ENCODE results near the gene GSN. TPM values are rescaled to one million over a fixed set of nuclear protein-coding genes. Genes with fewer than 3 reads are reported as not detected.

The GSN gene
- total and polyA plus RNA-seq, 2 of the 13 experiments (the other 11 are each of a cell fraction or from before 2014, with no cell fraction given): 294 to 307 TPM

- TF ChIP-seq, protein P1, sequence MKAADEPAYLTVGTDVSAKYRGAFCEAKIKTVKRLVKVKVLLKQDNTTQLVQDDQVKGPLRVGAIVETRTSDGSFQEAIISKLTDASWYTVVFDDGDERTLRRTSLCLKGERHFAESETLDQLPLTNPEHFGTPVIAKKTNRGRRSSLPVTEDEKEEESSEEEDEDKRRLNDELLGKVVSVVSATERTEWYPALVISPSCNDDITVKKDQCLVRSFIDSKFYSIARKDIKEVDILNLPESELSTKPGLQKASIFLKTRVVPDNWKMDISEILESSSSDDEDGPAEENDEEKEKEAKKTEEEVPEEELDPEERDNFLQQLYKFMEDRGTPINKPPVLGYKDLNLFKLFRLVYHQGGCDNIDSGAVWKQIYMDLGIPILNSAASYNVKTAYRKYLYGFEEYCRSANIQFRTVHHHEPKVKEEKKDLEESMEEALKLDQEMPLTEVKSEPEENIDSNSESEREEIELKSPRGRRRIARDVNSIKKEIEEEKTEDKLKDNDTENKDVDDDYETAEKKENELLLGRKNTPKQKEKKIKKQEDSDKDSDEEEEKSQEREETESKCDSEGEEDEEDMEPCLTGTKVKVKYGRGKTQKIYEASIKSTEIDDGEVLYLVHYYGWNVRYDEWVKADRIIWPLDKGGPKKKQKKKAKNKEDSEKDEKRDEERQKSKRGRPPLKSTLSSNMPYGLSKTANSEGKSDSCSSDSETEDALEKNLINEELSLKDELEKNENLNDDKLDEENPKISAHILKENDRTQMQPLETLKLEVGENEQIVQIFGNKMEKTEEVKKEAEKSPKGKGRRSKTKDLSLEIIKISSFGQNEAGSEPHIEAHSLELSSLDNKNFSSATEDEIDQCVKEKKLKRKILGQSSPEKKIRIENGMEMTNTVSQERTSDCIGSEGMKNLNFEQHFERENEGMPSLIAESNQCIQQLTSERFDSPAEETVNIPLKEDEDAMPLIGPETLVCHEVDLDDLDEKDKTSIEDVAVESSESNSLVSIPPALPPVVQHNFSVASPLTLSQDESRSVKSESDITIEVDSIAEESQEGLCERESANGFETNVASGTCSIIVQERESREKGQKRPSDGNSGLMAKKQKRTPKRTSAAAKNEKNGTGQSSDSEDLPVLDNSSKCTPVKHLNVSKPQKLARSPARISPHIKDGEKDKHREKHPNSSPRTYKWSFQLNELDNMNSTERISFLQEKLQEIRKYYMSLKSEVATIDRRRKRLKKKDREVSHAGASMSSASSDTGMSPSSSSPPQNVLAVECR (CRISPR knock-in tag; IDR thresholded peaks at IDR 0.05; ENCODE audit: borderline replicate concordance): peak; percentile 65; the same call in 1 of the 2 replicates
- TF ChIP-seq, protein P2, sequence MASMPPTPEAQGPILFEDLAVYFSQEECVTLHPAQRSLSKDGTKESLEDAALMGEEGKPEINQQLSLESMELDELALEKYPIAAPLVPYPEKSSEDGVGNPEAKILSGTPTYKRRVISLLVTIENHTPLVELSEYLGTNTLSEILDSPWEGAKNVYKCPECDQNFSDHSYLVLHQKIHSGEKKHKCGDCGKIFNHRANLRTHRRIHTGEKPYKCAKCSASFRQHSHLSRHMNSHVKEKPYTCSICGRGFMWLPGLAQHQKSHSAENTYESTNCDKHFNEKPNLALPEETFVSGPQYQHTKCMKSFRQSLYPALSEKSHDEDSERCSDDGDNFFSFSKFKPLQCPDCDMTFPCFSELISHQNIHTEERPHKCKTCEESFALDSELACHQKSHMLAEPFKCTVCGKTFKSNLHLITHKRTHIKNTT (CRISPR knock-in tag; IDR thresholded peaks at IDR 0.05): no peak
- TF ChIP-seq SAP130 (CRISPR knock-in tag; IDR thresholded peaks at IDR 0.05; ENCODE audit: low read depth) (peak; percentile 67), ZBTB20 (CRISPR knock-in tag; IDR thresholded peaks at IDR 0.05; ENCODE audit: borderline replicate concordance, low read depth) (peak; percentile 48; the same call in 1 of the 2 replicates), ZMYM2 (CRISPR knock-in tag; IDR thresholded peaks at IDR 0.05) (0 out of 2 replicates have a peak, but pooled peaks have one; percentile 37), ZNF281 (CRISPR knock-in tag; IDR thresholded peaks at IDR 0.05; ENCODE audit: borderline replicate concordance) (peak; percentile 86), ZBTB7A (CRISPR knock-in tag; IDR thresholded peaks at IDR 0.05) (peak; percentile 98), E2F2 (CRISPR knock-in tag; IDR thresholded peaks at IDR 0.05; ENCODE audit: borderline replicate concordance) (0 out of 2 replicates have a peak, but pooled peaks have one; percentile 29), ZNF614 (CRISPR knock-in tag; IDR thresholded peaks at IDR 0.05; ENCODE audit: borderline replicate concordance) (no peak), AKAP8 (CRISPR knock-in tag; IDR thresholded peaks at IDR 0.05) (no peak), KLF13 (CRISPR knock-in tag; IDR thresholded peaks at IDR 0.05) (no peak), HNRNPH1 (optimal IDR thresholded peaks at IDR 0.05; ENCODE audit: low read depth, low read length) (no peak), HOXA3 (CRISPR knock-in tag; IDR thresholded peaks at IDR 0.05) (peak; percentile 86), ATF5 (CRISPR knock-in tag; IDR thresholded peaks at IDR 0.05; ENCODE audit: low read depth) (no peak), ZSCAN21 (CRISPR knock-in tag; IDR thresholded peaks at IDR 0.05; ENCODE audit: borderline replicate concordance) (0 out of 2 replicates have a peak, but pooled peaks have one; percentile 16)
These were observed 28.5 kb downstream of the GSN start (continued) for GRCh38 chr9:121296213-121297127.

Measured in HepG2 (cell line).